Stimulated activated CD4-positive, alpha-beta T cell treated with anti-CD3 and anti-CD28 coated beads, Interleukin-1b, Interleukin-23, amount 100 ng/mL, for 4 hours (primary cell): Measurements from ENCODE around the gene PTP4A2.
"Not testable (repeated sequence)": the region's sequence is repeated elsewhere in the genome, so short reads cannot be mapped to it uniquely, and the experiment has no call there.

Experiments
- DNase-seq, 2 donors: peaks; one replicate each; pipeline ENCODE4 v3.0.0-alpha.2; 2020; ENCODE audit warnings: low read depth in 2 of 2

Gene PTP4A2

DNA sequence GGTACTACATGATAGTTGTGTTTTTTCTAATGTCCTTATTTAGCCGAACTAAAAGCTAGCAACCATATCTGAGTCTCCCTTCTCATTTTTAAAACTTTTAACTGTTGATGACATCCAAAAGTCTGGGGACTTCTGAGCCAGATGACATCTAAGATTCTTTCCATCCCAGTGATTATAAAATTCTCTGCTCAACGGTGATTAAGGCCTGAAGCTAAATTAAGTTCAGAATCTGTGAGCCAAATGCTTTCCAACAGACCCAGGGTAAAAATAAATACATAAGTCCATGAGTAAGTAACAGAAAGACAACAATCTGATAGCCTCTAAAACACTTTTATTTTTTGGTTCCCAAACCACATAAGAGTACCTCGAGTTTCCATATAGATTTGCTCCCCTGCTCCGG lies 13.1 kb upstream of the PTP4A2 start:
- DNase-seq: no peak

DNA sequence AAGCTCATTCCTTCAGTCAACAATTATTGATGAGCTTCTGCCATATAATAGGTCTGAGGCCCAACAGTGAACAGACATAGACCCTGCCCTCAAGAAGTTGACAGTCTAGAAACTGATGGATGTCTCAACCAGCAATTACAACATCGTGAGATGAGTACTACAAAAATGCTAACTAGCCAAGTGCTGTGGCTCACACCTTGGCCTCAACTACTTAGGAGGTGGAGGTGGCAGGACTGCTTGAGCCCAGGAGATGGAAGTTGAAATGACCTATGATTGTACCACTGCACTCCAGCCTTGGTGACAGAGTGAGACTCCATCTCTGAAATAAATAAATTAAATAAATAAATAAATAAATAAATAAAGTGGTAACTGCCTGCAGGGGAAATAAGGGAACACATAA lies 11.7 kb upstream of the PTP4A2 start:
- DNase-seq: no peak

DNA sequence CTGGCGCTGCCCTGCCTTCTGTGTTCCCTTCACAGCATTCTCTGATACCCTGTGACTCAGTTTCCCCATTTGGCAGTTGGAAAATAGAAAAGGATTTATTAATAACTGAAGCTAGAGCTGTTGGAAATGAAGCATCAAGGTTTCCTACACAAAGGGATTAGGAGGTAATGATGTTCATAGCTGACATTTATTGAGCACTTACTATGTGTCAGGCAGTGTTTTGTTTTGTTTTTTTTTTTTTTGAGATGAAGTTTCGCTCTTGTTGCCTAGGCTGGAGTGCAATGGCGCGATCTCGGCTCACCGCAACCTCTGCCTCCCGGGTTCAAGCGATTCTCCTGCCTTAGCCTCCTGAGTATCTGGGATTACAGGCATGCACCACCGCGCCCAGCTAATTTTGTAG lies 7.5 kb upstream of the PTP4A2 start:
- DNase-seq: not testable (repeated sequence)

DNA sequence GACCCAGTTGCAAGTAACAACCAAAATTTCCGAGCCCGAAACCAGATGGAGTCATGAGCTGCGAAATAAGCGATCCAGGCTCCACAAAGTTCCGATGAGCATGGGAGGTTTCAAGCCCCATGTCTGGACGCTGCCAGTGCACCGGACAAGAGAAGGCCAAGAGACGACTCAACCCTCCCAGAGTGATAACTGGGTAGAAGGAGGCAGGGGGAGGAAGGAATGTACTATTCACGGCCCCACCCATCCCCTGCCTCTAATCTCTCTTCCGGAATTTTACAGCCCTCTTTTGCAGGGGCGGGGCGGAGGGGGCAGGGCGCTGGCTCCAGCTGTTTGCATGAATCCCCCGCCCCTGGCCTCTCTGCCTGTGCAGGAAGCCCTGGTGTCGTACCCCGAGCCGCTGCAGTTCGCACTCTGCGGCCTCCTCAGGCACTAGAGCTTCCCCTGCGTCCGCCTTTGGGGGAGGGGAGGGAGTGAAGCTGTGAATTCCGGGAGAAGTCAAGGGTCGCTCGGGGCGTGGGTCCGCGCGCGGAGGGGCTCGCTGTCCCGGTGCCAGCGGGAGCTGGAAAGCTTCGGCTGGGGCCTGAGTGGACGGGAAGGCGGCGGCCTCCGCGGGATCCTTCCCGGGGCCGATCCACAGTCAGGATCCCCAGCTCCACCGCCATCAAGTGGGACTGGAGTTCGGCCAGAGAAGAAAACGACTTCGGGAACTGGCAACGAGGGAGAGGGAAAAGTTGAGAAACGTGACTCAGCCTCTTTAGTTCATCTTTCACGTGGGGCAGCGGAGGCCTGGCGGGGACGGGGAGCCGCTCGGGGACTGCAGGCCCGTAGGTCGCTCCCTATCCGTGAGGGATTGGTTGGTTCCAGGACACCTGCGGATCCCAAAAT lies 6.3 kb upstream of the PTP4A2 start:
- peak; percentile 64 to 65 for DNase-seq

DNA sequence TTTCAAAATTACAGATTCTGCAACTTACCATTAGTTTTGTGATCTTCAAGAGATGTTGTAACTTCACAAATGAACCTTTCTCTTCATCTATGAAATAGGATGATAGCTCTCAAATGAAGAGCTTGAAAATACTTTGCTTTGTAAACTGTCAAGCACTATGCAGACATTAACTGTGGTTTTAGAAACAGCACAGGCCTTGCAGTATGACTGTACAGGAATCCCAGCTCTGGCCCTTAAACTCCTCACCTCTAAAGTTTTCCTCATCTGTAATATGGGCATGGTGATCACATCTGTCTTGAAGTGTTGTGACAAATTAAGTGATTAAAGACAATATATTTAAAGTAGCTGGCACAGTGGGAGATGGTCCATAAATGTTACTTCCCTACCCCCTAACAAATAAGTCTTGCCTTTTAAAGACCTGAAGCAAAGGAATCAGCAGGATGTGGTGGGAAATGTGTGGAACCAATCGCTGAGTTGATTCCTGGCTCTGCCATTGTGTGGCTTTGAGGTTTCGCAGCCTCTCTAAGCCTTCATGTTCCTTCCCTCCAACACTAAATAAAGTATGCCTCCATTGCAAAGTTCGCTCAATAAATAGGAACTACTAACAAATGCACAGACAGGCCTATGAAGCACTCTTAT lies 5.5 kb upstream of the PTP4A2 start:
- no peak for DNase-seq

DNA sequence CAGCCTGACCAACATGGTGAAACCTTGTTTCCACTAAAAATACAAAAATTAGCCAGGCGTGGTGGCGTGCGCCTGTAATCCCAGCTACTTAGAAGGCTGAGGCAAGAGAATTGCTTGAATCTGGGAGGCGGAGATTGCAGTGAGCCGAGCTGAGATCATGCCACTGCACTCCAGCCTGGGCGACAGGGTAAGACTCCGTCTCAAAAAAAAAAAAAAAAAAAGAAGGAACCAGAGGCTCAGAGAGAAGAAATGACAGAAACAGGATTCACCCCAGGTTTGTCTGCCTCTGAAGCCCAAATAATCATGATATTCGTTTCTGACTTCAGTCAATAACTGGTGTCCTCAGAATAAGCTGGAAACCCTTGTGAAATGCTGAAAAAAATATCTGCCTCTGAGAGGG lies 3.9 kb upstream of the PTP4A2 start:
- DNase-seq: not testable (repeated sequence)

DNA sequence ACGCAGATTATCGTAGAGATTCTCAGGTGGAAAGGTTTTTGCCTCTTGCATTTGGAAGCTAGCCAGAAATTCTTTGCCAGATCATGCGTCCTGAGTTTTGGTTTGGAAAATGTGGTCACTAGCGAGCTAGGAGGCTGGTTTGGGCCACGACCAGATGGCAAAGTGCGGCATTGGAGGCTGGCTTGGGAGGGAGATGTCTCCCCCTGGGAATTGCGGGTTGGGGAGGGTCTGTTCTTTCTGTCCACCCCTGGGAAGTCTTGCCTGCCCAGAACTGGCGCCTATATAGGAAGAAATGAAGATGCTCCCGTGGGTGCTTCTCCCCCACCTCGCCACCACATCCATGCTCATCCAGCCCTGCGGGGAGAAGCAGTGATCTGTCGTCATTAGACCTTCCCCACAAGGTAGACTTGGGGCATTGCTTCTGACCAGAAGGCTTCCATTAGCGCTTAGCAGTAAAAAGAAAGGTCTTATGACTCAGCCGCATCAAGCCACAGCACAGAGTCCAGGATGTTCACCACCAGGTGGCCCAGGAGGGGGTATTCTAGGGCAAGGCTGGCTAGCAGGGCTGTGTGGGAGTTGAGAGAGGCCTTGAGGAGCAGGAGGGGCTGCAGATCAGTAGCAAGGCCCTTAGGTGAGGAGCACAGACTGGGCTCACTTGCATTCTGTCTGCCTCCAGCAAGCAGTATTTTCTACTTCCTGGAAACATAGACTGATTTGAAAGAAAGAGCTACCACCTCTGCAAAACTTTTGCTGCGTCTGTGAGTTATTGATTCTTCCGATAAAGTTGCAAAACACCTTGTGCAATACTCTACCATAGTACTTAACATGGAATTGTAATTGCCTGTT lies 1.5 kb upstream of the PTP4A2 start:
- peak; percentile 51 to 53 for DNase-seq

DNA sequence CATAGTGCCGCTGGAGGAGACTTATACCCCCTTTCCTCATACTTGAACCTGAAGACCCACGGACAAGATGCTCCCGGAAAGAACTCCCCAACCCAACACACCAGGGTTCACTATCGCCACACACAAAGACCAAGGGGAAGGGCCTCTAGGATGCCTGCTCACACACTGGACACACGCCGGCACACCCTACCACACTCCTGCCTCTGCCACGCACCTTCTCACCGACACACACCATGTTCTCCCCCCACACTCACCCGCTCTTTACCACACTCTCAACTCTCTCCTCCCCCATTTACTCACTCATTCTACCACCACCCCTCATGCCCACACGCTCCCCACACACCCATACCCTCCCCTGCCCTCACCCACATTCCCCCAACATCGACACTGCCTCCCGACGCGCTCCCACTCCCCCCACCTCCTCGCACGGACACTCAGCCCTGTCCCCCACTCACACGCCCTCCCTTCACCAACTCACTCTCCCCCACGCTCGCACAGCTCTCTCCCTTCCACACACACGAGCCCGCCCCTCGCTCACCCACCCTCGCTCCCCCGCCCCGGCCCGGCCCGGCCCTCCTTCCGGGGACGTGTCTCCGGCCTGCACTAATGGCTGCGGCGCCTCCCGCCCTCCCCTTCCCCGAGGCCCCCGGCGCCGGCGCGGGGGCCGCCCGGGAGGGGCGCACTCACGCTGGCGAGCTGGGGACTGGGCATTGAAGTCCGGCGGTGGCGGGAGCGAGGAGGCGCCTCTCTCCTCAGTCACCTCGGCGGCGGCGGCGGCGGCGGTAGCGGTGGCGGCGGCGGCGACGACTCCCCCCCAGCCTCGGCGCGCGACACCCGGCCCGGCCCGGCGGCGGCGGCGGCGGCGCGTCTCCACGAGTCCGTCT lies 626 bp downstream of the PTP4A2 start:
- peak; percentile 75 to 80 for DNase-seq

DNA sequence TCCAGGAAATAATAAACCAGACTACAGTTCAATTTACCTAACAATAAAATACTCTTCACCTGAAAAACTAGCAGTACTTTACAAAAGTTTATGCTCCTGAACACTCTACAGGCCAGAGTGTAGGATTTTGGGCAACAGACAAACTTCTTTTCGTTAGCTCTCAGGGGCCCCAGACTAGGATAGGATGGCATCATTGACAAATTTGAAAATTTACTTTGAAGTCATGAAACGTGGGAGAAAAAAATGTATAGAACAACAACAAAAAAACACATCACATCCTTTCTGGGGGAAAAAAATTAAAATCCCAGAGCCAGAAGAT lies 1.2 kb downstream of the PTP4A2 start:
- DNase-seq: no peak

DNA sequence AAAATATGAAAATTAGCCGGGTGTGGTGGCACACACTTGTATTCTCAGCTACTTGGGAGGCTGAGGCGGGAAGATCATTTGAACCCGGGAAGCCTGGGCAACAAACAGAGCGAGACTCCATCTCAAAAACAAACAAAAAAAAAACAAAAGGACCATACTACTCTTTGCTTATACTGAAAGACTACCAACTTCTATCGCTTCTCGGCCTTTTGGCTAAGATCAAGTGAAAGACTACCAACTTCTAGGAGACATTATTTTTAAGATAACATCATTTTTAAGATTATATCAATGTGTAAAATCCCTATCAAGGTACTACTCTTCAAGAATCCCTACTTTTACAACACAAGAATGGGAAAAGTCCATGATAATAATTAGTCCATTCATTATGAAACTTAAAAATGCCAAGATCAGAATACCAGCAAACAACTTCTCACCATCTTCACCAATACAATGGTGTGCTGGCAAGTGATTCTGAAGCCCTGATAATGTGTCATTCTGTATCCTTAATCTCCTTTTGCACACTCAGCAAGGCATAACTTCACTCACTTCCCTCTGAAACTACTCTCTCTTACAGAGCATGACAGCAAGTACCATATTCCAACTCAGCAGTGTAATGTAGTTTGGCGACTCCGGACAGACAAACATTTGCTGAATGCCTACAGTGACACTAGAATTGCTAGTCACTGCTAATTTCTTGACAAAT lies 1.7 kb downstream of the PTP4A2 start:
- no peak for DNase-seq

DNA sequence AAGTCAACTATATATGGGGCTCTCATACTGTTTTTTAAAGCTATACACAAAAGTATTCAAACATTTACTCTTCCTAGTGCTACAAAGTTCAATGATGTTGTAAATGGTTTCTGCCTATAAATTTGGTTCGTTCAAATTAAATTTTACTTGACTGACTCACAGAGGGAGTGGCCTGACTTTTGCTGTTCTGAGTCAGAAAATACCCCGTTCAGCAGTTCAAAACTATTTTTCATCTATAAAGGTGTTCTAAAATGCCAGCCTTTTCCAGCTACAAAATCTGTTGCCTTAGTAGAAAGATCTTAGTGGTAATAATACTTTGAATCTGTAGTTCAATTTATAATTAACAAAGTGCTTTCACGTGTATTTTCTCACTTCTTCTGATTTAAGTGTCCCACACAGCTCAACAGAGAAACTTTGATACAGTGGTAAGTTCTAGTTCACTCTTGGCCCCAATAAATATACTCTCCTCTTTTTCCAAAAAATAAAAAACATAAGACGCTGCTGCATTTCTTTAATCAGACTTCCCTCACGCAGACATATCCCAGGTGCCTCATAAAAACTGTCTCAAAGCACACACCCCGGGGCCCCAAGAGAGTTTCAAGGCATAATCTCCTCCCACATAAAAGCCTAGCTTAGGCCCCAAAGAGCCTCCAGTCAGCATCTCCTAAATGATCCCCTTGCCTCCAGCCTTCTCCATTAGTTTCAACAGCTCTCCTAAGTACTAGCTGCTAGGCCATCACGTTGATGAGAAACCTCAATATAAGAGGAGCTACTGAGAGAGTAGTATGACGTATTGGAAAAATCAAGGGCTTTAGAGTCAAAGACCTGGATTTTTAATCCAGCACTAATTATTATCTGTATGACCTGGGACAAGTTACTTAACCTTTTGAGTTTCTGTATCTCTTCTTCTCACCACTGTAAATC lies 3.2 kb downstream of the PTP4A2 start:
- no peak for DNase-seq

DNA sequence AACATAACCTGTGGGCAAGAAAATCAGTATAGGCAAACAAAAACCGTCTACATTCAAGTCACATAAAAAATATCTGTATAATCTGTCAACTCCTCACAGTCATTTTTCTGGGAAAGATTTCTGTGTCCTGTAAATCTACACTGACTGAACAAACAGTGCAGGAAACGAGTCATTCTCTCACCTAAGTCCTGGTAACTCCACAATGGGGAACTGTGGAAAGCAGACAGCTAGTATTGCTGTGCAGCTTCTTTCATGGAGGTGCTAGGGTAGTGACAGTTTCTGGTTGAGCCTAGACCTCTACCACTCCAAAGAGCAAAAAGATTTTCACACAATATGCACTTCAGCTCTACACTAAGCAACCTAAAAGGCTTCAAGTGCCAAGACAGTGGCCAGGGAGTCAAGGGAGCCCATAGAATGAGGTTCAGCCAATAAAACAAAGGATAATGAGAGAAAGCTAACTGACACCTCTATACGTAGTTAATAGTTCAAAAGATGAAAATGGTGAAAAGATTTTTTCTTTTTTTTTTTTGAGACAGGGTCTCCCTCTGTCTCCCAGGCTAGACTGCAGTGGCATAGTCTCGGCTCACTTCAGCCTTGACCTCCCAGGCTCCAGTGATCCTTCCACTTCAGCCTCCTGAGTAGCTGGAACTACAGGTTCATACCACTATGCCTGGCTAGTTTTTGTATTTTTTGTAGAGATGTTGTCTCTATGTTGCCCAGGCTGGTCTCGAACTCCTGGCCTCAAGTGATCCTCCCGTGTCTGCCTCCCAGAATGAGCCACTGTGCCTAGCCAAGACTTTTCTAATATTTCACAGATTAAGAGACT lies 5.5 kb downstream of the PTP4A2 start:
- DNase-seq: no peak

DNA sequence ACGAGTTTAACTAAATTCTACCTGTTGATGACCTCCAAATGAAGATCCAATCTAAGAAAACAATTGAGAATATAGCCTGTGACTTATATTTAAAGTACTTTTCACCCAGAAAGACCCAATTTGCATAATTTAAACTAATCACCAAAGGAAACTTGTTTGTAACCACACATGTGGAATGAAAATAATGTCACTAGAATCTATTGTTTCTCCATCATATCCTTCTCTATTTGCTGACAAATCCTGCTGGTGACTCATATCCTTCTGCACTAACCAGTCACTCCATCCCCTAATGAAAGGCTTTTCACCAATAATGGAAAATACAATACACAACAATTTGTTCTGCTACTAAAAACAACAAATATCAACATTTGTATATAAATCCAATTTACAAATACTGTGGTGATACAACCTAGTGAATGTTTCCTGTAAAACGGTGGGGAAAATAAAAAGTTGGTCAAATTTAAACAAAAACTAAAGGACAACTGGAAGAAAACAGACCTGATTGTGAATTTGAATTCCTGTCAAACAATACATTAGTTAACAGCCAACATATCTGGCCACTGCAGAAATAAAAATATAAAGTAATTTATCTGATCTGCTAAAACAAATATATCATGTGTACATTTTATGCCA lies 6.5 kb downstream of the PTP4A2 start:
- DNase-seq: no peak

DNA sequence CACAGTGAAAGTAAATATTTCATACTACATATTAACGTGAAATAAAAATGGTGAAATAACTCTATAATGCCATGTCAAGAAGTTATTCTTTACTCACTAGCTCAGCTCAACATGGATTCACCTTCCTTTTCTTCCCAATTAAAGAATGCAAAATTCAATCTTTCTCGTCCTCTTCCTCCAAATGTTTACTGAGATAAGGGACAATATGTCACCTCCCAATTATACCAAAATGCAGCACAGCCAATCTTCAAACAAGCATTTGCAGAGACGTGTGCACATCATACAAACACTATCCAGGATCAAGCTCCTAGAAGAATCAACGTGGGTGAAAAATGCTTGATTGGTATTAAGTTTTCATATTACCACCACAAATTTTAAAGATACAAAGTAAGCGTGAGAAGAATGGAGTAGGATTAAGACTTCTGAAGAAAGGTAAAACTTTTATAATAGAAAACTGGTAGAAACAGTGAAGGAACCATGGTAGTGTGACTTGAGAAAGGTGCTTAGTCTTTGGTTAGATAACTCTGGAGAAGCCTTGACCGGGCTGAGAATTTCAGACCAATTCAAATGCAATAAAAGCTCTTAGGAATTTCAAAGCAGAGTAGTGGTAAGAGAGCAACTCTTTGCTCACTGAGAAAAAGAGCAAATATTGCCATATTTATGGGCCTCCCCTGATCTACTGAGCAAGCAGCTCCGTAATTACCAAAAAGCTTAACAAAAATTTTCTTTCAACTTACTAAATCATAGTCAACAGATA lies 7.2 kb downstream of the PTP4A2 start:
- no peak for DNase-seq

DNA sequence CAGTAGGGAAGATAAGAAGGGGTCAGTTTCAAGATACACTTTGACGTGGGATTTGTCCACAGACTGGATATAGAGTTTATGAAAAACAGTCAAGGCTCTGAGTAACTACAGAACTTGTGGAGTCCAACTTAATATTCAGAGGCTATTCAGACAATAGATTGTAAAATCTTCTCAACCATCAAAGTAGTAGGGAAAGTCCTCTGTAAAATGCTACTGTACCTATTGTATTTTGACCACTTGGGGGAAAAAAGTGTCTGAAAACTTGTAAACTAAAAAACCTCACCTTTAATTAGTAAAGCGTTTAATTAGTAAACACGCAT lies 10.5 kb downstream of the PTP4A2 start:
- no peak for DNase-seq

DNA sequence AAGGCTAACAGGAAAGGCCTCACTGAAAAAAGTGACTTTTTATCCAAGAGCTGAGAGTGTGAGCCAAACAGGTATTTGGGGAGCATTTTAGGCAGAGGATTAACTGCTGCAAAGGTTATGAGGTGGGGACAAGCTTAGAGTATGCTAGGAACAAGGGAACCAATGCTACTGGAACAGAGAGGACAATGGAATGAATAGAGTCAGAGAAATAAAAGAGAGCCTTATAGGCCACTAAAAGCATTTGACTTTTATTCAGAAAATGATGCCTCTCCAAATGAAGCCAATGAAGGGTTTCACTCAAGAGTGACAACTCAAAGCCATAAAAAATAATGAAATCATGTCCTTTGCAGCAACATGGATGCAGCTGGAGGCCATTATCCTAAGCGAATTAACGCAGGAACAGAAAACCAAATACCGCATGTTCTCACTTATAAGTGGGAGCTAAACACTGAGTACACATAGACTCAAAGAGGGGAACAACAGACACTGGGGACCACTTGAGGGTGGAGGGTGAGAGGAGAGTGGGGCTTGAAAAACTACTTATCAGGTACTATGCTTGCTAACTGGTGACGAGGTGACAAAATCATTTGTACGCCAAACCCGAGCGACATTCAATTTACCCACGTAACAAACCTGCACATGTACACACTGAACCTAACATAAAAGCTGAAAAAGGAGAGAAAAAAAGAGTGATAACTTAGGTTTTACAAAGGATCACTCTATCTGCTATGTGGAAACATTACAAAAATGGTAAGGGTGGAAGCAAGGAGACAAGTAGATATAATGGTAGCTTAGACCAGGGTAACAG lies 11.1 kb downstream of the PTP4A2 start:
- no peak for DNase-seq

DNA sequence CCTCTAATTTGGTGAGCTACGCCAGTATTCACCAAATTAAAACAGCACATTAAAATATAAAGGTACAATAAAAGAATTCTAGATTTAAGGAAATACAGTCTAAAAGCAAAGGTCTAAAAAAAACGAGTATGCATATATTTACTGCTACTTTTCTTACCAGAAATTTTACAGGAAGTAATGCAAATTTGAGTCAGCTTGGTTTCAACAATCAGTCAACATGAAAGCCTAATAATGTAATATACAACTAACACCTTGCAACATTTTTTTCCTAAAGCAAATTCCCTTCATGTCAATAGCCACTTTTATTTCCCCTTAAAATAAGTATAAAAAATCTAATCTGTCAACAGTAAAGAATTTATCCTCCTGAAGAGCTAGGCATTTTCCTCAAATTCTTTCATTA lies 11.9 kb downstream of the PTP4A2 start:
- no peak for DNase-seq
